Endodermal cell (in vitro differentiated cells): ENCODE measurements around the gene NYNRIN. TPM values are rescaled to one million over a fixed set of nuclear protein-coding genes. Genes with fewer than 3 reads are reported as not detected.
A peak's percentile ranks its signal among the peaks of the same experiment; 100 is the strongest.
"Not testable (repeated sequence)": the region's sequence is repeated elsewhere in the genome, so short reads cannot be mapped to it uniquely, and the experiment has no call there.

Experiments
- DNase-seq: peaks from one replicate; pipeline ENCODE4 v3.0.0-alpha.2; 2017
- H3K27ac ChIP-seq: 2 replicates; pipeline ENCODE4 v1.5.1; 2013; ENCODE audit warnings: mild to moderate bottlenecking, low read depth, low read length, moderate library complexity
- H3K27me3 ChIP-seq: 2 replicates; pipeline ENCODE4 v1.6.1; 2013; ENCODE audit warnings: mild to moderate bottlenecking, low read length, moderate library complexity; ENCODE audit not compliant: insufficient read depth, control insufficient read depth, poor library complexity, severe bottlenecking
- H3K36me3 ChIP-seq: 2 replicates; pipeline ENCODE4 v1.7.0; 2013; ENCODE audit warnings: mild to moderate bottlenecking, low read length, moderate library complexity; ENCODE audit not compliant: control insufficient read depth, insufficient read depth
- H3K4me1 ChIP-seq: one replicate; pipeline ENCODE4 v1.7.0; 2013; ENCODE audit warnings: low read length; ENCODE audit not compliant: control insufficient read depth, insufficient read depth
- H3K4me3 ChIP-seq: 2 replicates; pipeline ENCODE4 v1.5.1; 2013; ENCODE audit warnings: mild to moderate bottlenecking, low read length, moderate library complexity
- H3K9ac ChIP-seq: 2 replicates; pipeline ENCODE4 v1.6.1; 2013; ENCODE audit warnings: mild to moderate bottlenecking, low read length, moderate library complexity; ENCODE audit not compliant: poor library complexity, severe bottlenecking; ENCODE audit errors: extremely low read depth
- H3K9me3 ChIP-seq: 2 replicates; pipeline ENCODE4 v1.6.1; 2013; ENCODE audit warnings: mild to moderate bottlenecking, low read length, moderate library complexity; ENCODE audit not compliant: control insufficient read depth
- H3K27ac Mint-ChIP-seq: 2 replicates; pipeline ENCODE4 v1.8.0; 2020; ENCODE audit warnings: mixed read lengths
- H3K27me3 Mint-ChIP-seq: 2 replicates; pipeline ENCODE4 v1.8.0; 2021; ENCODE audit warnings: mild to moderate bottlenecking, mixed read lengths; ENCODE audit not compliant: insufficient read depth
- H3K36me3 Mint-ChIP-seq: 2 replicates; pipeline ENCODE4 v1.8.0; 2020; ENCODE audit warnings: low read depth, mixed read lengths
- H3K4me1 Mint-ChIP-seq: 2 replicates; pipeline ENCODE4 v1.8.0; 2020; ENCODE audit warnings: mixed read lengths
- H3K4me3 Mint-ChIP-seq: 2 replicates; pipeline ENCODE4 v1.8.0; 2020; ENCODE audit warnings: mild to moderate bottlenecking, moderate library complexity, mixed read lengths
- H3K9me3 Mint-ChIP-seq: 2 replicates; pipeline ENCODE4 v1.8.0; 2020; ENCODE audit warnings: mild to moderate bottlenecking, mixed read lengths
- CTCF ChIP-seq: fragments of 200-600 bp; sonication (generic); conservative IDR thresholded peaks from 2 replicates; pipeline ENCODE4 v1.5.0; 2021; ENCODE audit warnings: antibody characterized with exemption, mild to moderate bottlenecking
- WGBS, 2 experiments: methylation state at CpG; one replicate each; pipeline versions ENCODE4 v1.1.5 to v1.1.7; 2013; ENCODE audit warnings: missing lambda C conversion rate in 2 of 2, mixed read lengths in 1 of 2; ENCODE audit not compliant: insufficient coverage in 1 of 2, insufficient read length in 1 of 2; 5-methylcytosine and 5-hydroxymethylcytosine counted together
- total RNA-seq, 2 donors: library from RNA; stranded (reverse); fragmentation: NEBNext Ultra II Directional in 1 of 2; extraction: Animal tissue kit (Norgen Biotek cat#: 25700) in 1 of 2; gene quantifications; 2 replicates in 1 of 2; 3 replicates in 1 of 2; pipeline ENCODE4 v1.2.1, GENCODE V29; 2021

The NYNRIN gene
- total RNA-seq, 2 donors from 2014 or later, result 19.5 to 19.7 TPM

DNA sequence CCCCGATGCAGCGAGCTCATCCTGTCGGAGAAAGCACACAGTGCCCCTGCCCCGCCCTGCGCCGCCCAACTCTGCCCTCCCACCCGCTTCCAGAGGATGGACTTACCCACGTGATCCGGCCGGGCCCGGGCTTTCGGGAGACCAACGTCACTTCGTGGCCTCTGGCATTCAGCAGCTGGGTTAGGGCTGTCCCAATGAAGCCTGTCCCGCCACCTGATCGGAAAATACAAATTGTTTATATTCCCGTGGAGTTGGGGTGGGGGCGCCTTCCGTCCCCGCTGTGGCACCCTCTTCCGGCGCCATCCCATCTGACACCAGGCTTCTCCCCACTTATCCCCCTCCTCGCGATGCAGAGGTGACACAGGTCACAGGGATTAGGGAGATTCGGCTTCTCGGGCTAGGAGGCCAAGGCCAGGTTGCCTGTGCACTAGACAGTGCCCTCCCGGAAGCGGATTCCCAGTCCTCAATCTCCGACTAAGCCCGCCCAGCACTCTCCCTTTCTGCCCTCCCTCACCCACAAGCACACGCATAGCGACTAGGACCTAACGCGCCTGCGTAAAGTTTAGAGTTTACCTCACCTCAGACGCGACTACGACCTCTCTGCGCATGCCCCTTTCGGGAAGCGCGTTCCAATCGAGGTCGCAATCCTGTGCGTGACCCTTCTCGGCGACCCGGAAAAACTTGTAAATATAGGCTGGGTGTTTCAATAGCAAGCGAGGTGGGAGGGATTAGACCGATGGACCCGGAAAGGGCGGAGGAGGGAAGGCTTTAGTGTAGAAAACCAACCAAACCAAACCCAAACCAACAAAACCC, 43.6 kb downstream of the NYNRIN start, which contains the start of gene SDR39U1:
Gene SDR39U1 (minus strand): TSS at position 537 of the 813 bp plus-strand sequence. CDS start 7 bp downstream, at position 530.
- TF ChIP-seq CTCF, result no peak

DNA sequence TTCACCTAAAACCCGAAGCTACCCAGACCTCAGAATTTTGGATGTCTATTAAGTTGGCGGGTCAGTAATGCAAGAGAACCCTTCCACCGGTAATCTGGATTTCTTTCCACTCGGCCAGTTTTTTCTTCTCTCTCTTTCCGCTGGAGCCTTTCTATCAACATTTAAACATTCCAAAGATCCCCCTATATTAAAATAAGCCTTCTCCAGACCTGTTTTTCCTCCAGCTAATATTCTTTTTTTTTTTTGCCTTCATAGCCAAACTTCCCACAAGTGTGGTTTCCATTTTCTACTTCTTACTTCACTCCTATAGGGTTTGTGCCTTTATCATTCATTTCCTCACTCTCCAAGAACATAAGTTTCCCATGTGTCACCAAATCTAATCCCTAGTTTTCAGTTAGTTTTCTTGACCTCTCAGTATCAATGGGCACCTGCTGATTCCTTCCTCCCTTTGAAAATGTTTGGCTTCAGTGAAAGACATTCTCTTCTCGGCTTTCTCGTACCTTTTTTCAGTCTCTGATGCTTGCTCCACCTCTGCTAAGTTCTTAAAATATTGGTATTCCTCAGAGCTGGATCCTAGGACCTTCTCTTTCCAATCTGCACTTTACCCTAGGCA, 44.4 kb downstream of the NYNRIN start:
- peak overlapping the region; percentile 97 for H3K4me3 ChIP-seq
- peaks cover 14% of the 10 kb centered on the region for H3K36me3 ChIP-seq
- no peak for TF ChIP-seq CTCF
- Mint-ChIP-seq H3K9me3 (peaks cover 2% of the 10 kb centered on the region), H3K27me3 (no peaks in the 10 kb centered on the region), H3K4me3 (peak overlapping the region; percentile 94), H3K36me3 (peaks cover 29% of the 10 kb centered on the region), H3K4me1 (peaks cover 28% of the 10 kb centered on the region), H3K27ac (peak overlapping the region; percentile 100)
- no peak overlapping the region for H3K27ac ChIP-seq
- H3K4me1 ChIP-seq, result peaks cover 23% of the 10 kb centered on the region
- no peak for DNase-seq
- H3K9me3 ChIP-seq, result no peaks in the 10 kb centered on the region
- no peaks in the 10 kb centered on the region for H3K27me3 ChIP-seq
- WGBS, 2 experiments, result 5 to 8% methylated on average over 5 to 6 of the region's 7 CpGs
- H3K9ac ChIP-seq, result peak overlapping the region; percentile 72

More for the DNA sequence above, 43.6 kb downstream of the NYNRIN start, which contains the start of gene SDR39U1:
- Histone ChIP-seq H3K4me1 (peaks cover 23% of the 10 kb centered on the region), H3K9ac (peak within 1 kb of the TSS; percentile 89), H3K27me3 (no peaks in the 10 kb centered on the region), H3K36me3 (peaks cover 21% of the 10 kb centered on the region), H3K4me3 (peak within 1 kb of the TSS; percentile 97), H3K9me3 (no peaks in the 10 kb centered on the region), H3K27ac (peak within 1 kb of the TSS; percentile 91)
- Mint-ChIP-seq H3K4me3 (peak within 1 kb of the TSS; percentile 94), H3K27ac (peak within 1 kb of the TSS; percentile 100), H3K4me1 (peaks cover 28% of the 10 kb centered on the region), H3K9me3 (peaks cover 2% of the 10 kb centered on the region), H3K36me3 (peaks cover 37% of the 10 kb centered on the region), H3K27me3 (no peaks in the 10 kb centered on the region)
- DNase-seq, result peak; percentile 99
- WGBS, 2 experiments, result 0% methylated on average over 15 to 52 of the region's 52 CpGs

- H3K4me3 Mint-ChIP-seq, H3K27ac ChIP-seq, H3K4me1 Mint-ChIP-seq, H3K27ac Mint-ChIP-seq, H3K36me3 ChIP-seq, H3K9ac ChIP-seq, H3K4me1 ChIP-seq, H3K4me3 ChIP-seq, DNase-seq, H3K27me3 Mint-ChIP-seq, H3K27me3 ChIP-seq: not testable (repeated sequence)
- H3K9me3 ChIP-seq, result peaks cover 33% of the 10 kb centered on the region
- no CpG with 5 or more reads among the region's 2 CpGs for WGBS, 2 experiments
- peaks cover 38% of the 10 kb centered on the region for H3K9me3 Mint-ChIP-seq
- peaks cover 29% of the 10 kb centered on the region for H3K36me3 Mint-ChIP-seq
Observed at GRCh38 chr14:24450828-24451227, 52.0 kb downstream of the NYNRIN start.
